B cell (primary cell): ENCODE results near the gene OTOR. TPM values are rescaled to one million over a fixed set of nuclear protein-coding genes. Genes with fewer than 3 reads are reported as not detected.

Source experiments
- ATAC-seq: fragments of 200-7000 bp; cut with Tn5 transposase; one replicate; pipeline ENCODE4 v1.10.0; 2021; ENCODE audit warnings: low read depth, mild to moderate bottlenecking, moderate number of reproducible peaks, moderate library complexity
- CTCF ChIA-PET: fragments of 350-600 bp; sonication (Branson Sonifier 250); formaldehyde crosslinking; loops from one replicate; lab custom pipeline; 2021; ENCODE audit warnings: antibody characterized with exemption, inconsistent platforms; lab: Charles Lee
- POLR2A ChIA-PET: fragments of 350-600 bp; sonication (Branson Sonifier 250); formaldehyde crosslinking; loops from one replicate; lab custom pipeline; 2021; ENCODE audit warnings: antibody characterized with exemption; lab: Charles Lee
- DNase-seq: peaks from one replicate; pipeline ENCODE4 v3.0.0; 2013
- H2AFZ ChIP-seq: 2 replicates; pipeline ENCODE4 v1.6.1; 2012; ENCODE audit warnings: mild to moderate bottlenecking, low read depth, low read length; ENCODE audit not compliant: insufficient read depth, poor library complexity, severe bottlenecking
- H3K27ac ChIP-seq, 2 donors: 1 replicate in 1 of 2; 2 replicates in 1 of 2; pipeline ENCODE4 v1.5.1; 2012 to 2013; ENCODE audit warnings: low read length in 2 of 2, mild to moderate bottlenecking in 2 of 2, moderate library complexity in 1 of 2
- H3K27me3 ChIP-seq, 4 experiments: fragments of 200-600 bp in 1 of 4; sonication (generic) in 1 of 4; replicated peaks in 1 of 4; 1 replicate in 2 of 4; 2 replicates in 2 of 4; pipeline versions ENCODE4 v1.6.1 to v1.7.0; 2013 to 2016; ENCODE audit warnings: low read length in 3 of 4, mild to moderate bottlenecking in 2 of 4, mixed read lengths in 1 of 4, moderate library complexity in 1 of 4; ENCODE audit not compliant: insufficient read depth in 4 of 4, control insufficient read depth in 3 of 4; ENCODE audit errors: control extremely low read depth in 1 of 4
- H3K36me3 ChIP-seq, 2 experiments: replicated peaks in 1 of 2; 1 replicate in 1 of 2; 2 replicates in 1 of 2; pipeline versions ENCODE4 v1.6.1 to v1.7.1; 2013; ENCODE audit warnings: low read length in 1 of 2; ENCODE audit not compliant: insufficient read depth in 2 of 2, control insufficient read depth in 1 of 2; ENCODE audit errors: control extremely low read depth in 1 of 2, extremely low read depth in 1 of 2
- H3K4me1 ChIP-seq, 2 donors: fragments of 200-600 bp in 1 of 2; sonication (generic) in 1 of 2; 1 replicate in 1 of 2; 2 replicates in 1 of 2; pipeline versions ENCODE4 v1.5.1 to v1.6.1; 2013 to 2017; ENCODE audit warnings: low read length in 2 of 2; ENCODE audit not compliant: control insufficient read depth in 2 of 2, insufficient read depth in 2 of 2
- H3K4me2 ChIP-seq: replicated peaks from 2 replicates; pipeline ENCODE3; 2012; ENCODE audit warnings: mild to moderate bottlenecking, low read depth, low read length; ENCODE audit not compliant: poor library complexity, severe bottlenecking
- H3K4me3 ChIP-seq, 5 experiments: fragments of 200-600 bp in 1 of 5; sonication (generic) in 1 of 5; 1 replicate in 3 of 5; 2 replicates in 2 of 5; pipeline versions ENCODE4 v1.5.1 to v1.7.0; 2011 to 2016; ENCODE audit warnings: low read length in 4 of 5, mild to moderate bottlenecking in 4 of 5, low read depth in 2 of 5, control low read depth in 1 of 5, moderate library complexity in 1 of 5; ENCODE audit not compliant: insufficient read depth in 1 of 5; ENCODE audit errors: control extremely low read depth in 1 of 5, extremely low read depth in 1 of 5
- H3K79me2 ChIP-seq: fragments of 200-600 bp; sonication (generic); one replicate; pipeline ENCODE4 v1.6.0; 2016; ENCODE audit warnings: low read length; ENCODE audit not compliant: control insufficient read depth, insufficient read depth
- H3K9ac ChIP-seq: fragments of 200-600 bp; sonication (generic); 2 replicates; pipeline ENCODE4 v1.6.1; 2017; ENCODE audit warnings: mild to moderate bottlenecking, low read length, moderate library complexity
- H3K9me3 ChIP-seq, 3 donors: one replicate each; pipeline versions ENCODE4 v1.6.1 to v1.7.1; 2013; ENCODE audit warnings: low read length in 2 of 3; ENCODE audit not compliant: control insufficient read depth in 2 of 3, insufficient read depth in 1 of 3; ENCODE audit errors: control extremely low read depth in 1 of 3
- H4K20me1 ChIP-seq: 2 replicates; pipeline ENCODE4 v1.6.0; 2012; ENCODE audit warnings: mild to moderate bottlenecking, low read length; ENCODE audit not compliant: insufficient read depth, control insufficient read depth, poor library complexity, severe bottlenecking
- H3K27ac Mint-ChIP-seq: one replicate; pipeline ENCODE4 v1.8.0; 2021; ENCODE audit warnings: mixed read lengths
- H3K27me3 Mint-ChIP-seq: one replicate; pipeline ENCODE4 v1.8.0; 2021; ENCODE audit warnings: mixed read lengths
- H3K4me1 Mint-ChIP-seq: one replicate; pipeline ENCODE4 v1.8.0; 2021; ENCODE audit warnings: mixed read lengths
- H3K4me3 Mint-ChIP-seq: one replicate; pipeline ENCODE4 v1.8.0; 2021; ENCODE audit warnings: mixed read lengths
- H3K9me3 Mint-ChIP-seq: one replicate; pipeline ENCODE4 v1.8.0; 2022; ENCODE audit warnings: mixed read lengths; ENCODE audit not compliant: insufficient read depth
- CTCF ChIP-seq: fragments of 200-600 bp; IDR thresholded peaks from one replicate; pipeline ENCODE4 v1.8.0; 2022; ENCODE audit warnings: antibody characterized with exemption, mild to moderate bottlenecking
- EZH2 ChIP-seq: IDR thresholded peaks from 2 replicates; pipeline ENCODE4 v1.6.1; 2012; ENCODE audit warnings: borderline replicate concordance, low read depth, mild to moderate bottlenecking, moderate library complexity, low read length; ENCODE audit not compliant: insufficient read depth, poor library complexity, severe bottlenecking
- WGBS: methylation state at CpG from one replicate; pipeline ENCODE4 v1.1.5; 2013; ENCODE audit warnings: missing lambda C conversion rate; ENCODE audit not compliant: insufficient coverage; 5-methylcytosine and 5-hydroxymethylcytosine counted together
- intact Hi-C: fragments of 100-400 bp; cut with micrococcal nuclease; formaldehyde crosslinking; loops from one replicate; pipeline ENCODE4 v1.10.0; 2022
- polyA plus RNA-seq: library from polyadenylated mRNA; depleted of rRNA; stranded (reverse); fragments of >200 nt; gene quantifications from 2 replicates; pipeline ENCODE4 v1.2.3, GENCODE V29; 2012
- total RNA-seq, 2 donors: library from RNA; stranded (reverse); fragments of 120-200 nt in 1 of 2; gene quantifications; 1 replicate in 1 of 2; 2 replicates in 1 of 2; pipeline versions ENCODE4 v1.2.3 to v1.2.4, GENCODE V29; 2013 to 2022

Gene OTOR
- total and polyA plus RNA-seq, 2 donors (not counting 1 experiment from before 2014, with no cell fraction given): not detected

GRCh38 chr20:16744178-16744807, 3.9 kb upstream of the OTOR start:
- TF ChIP-seq CTCF (no peak), EZH2 (no peak)
- ChIA-PET POLR2A (no interaction called here), CTCF (no interaction called here)
- no peak overlapping the region for H3K27ac Mint-ChIP-seq
- Histone ChIP-seq H3K4me1 (no peaks in the 10 kb centered on the region), H3K9me3 (no peaks in the 10 kb centered on the region), H3K4me3 (no peak overlapping the region), H4K20me1 (no peaks in the 10 kb centered on the region), H3K4me2 (no peak overlapping the region), H3K27me3 (no peaks in the 10 kb centered on the region), H3K27ac (no peak overlapping the region), H2AFZ (no peak overlapping the region), H3K36me3 (peaks cover 5 to 22% of the 10 kb centered on the region in 2 experiments), H3K9ac (no peak overlapping the region), H3K79me2 (no peaks in the 10 kb centered on the region)
- no peak for ATAC-seq
- no peaks in the 10 kb centered on the region for H3K9me3 Mint-ChIP-seq
- WGBS: 86% methylated on average over 2 of the region's 3 CpGs
- H3K4me1 Mint-ChIP-seq: no peaks in the 10 kb centered on the region
- H3K27me3 Mint-ChIP-seq: peaks cover 15% of the 10 kb centered on the region
- no peak for DNase-seq
- intact Hi-C loops: no loop called here
- no peak overlapping the region for H3K4me3 Mint-ChIP-seq

- Histone ChIP-seq H3K4me1 (no peaks in the 10 kb centered on the region), H3K27ac (no peak overlapping the region), H3K9ac (no peak overlapping the region), H3K27me3 (no peaks in the 10 kb centered on the region), H3K36me3 (peaks cover 3 to 16% of the 10 kb centered on the region in 2 experiments), H3K9me3 (no peaks in the 10 kb centered on the region), H2AFZ (no peak overlapping the region), H3K79me2 (no peaks in the 10 kb centered on the region), H3K4me2 (no peak overlapping the region), H3K4me3 (no peak overlapping the region), H4K20me1 (no peaks in the 10 kb centered on the region)
- Mint-ChIP-seq H3K9me3 (no peaks in the 10 kb centered on the region), H3K4me3 (no peak overlapping the region), H3K27ac (no peak overlapping the region), H3K27me3 (peaks cover 20% of the 10 kb centered on the region), H3K4me1 (no peaks in the 10 kb centered on the region)
- DNase-seq (no peak), ATAC-seq (no peak)
- TF ChIP-seq EZH2 (no peak), CTCF (no peak)
- ChIA-PET CTCF (no interaction called here), POLR2A (no interaction called here)
- WGBS: 93% methylated on average over 3 of the region's 5 CpGs
- intact Hi-C loops: no loop called here
Measured at GRCh38 chr20:16745204-16745603, 3.0 kb upstream of the OTOR start.
